CD14-positive monocyte (primary cell): Measurements from ENCODE around the gene ROBO2. TPM values are rescaled to one million over a fixed set of nuclear protein-coding genes. Genes with fewer than 3 reads are reported as not detected.

Experiments
- DNase-seq, 3 donors: peaks; one replicate each; pipeline ENCODE4 v3.0.0-alpha.2; 2011 to 2022
- H2AFZ ChIP-seq: 2 replicates; pipeline ENCODE4 v1.6.0; 2012; ENCODE audit warnings: mild to moderate bottlenecking, low read depth, low read length, inconsistent platforms; ENCODE audit not compliant: insufficient read depth, poor library complexity, severe bottlenecking
- H3K27ac ChIP-seq, 2 donors: 1 replicate in 1 of 2; 2 replicates in 1 of 2; pipeline ENCODE4 v1.5.1; 2012 to 2013; ENCODE audit warnings: low read length in 2 of 2, control low read depth in 1 of 2, inconsistent platforms in 1 of 2, low read depth in 1 of 2, mild to moderate bottlenecking in 1 of 2
- H3K27me3 ChIP-seq, 2 donors: one replicate each; pipeline versions ENCODE4 v1.6.0 to v1.6.1; 2011 to 2013; ENCODE audit warnings: low read length in 2 of 2; ENCODE audit not compliant: control insufficient read depth in 2 of 2, insufficient read depth in 2 of 2
- H3K36me3 ChIP-seq, 2 donors: replicated peaks in 1 of 2; 1 replicate in 1 of 2; 2 replicates in 1 of 2; pipeline versions ENCODE4 v1.5.1 to v1.6.1; 2012 to 2013; ENCODE audit warnings: low read length in 2 of 2, control low read depth in 1 of 2, inconsistent platforms in 1 of 2, mild to moderate bottlenecking in 1 of 2; ENCODE audit not compliant: insufficient read depth in 2 of 2, control insufficient read depth in 1 of 2
- H3K4me1 ChIP-seq, 2 donors: 1 replicate in 1 of 2; 2 replicates in 1 of 2; pipeline versions ENCODE4 v1.5.1 to v1.6.1; 2012 to 2013; ENCODE audit warnings: low read length in 2 of 2, control low read depth in 1 of 2, inconsistent platforms in 1 of 2, mild to moderate bottlenecking in 1 of 2, moderate library complexity in 1 of 2; ENCODE audit not compliant: insufficient read depth in 2 of 2, control insufficient read depth in 1 of 2
- H3K4me2 ChIP-seq: replicated peaks from 2 replicates; pipeline ENCODE3; 2012; ENCODE audit warnings: low read length, moderate library complexity, mild to moderate bottlenecking; ENCODE audit not compliant: poor library complexity, severe bottlenecking; ENCODE audit errors: extremely low read depth
- H3K4me3 ChIP-seq, 3 experiments: fragments of 200-600 bp in 1 of 3; sonication (generic) in 1 of 3; replicated peaks in 1 of 3; 1 replicate in 2 of 3; 2 replicates in 1 of 3; pipeline ENCODE4 v1.5.1; 2011 to 2013; ENCODE audit warnings: low read length in 3 of 3, mild to moderate bottlenecking in 3 of 3, control low read depth in 2 of 3, low read depth in 2 of 3, inconsistent platforms in 1 of 3, moderate library complexity in 1 of 3
- H3K79me2 ChIP-seq: 2 replicates; pipeline ENCODE4 v1.6.0; 2012; ENCODE audit warnings: mild to moderate bottlenecking, control low read depth, inconsistent platforms, low read length, moderate library complexity; ENCODE audit not compliant: insufficient read depth
- H3K9ac ChIP-seq: 2 replicates; pipeline ENCODE4 v1.6.0; 2017; ENCODE audit warnings: low read length, mild to moderate bottlenecking; ENCODE audit not compliant: insufficient read depth, poor library complexity, severe bottlenecking
- H3K9me3 ChIP-seq, 2 donors: replicated peaks in 1 of 2; 1 replicate in 1 of 2; 2 replicates in 1 of 2; pipeline versions ENCODE4 v1.5.1 to v1.6.1; 2012 to 2013; ENCODE audit warnings: low read length in 2 of 2, control low read depth in 1 of 2; ENCODE audit not compliant: control insufficient read depth in 1 of 2, insufficient read depth in 1 of 2
- H4K20me1 ChIP-seq: 2 replicates; pipeline ENCODE4 v1.6.0; 2012; ENCODE audit warnings: mild to moderate bottlenecking, low read length, control low read depth, moderate library complexity; ENCODE audit not compliant: insufficient read depth
- H3K27ac Mint-ChIP-seq, 7 donors: one replicate each; pipeline ENCODE4 v1.8.0; 2020; ENCODE audit warnings: mild to moderate bottlenecking in 7 of 7, mixed read lengths in 7 of 7, moderate library complexity in 6 of 7, inconsistent platforms in 2 of 7
- H3K27me3 Mint-ChIP-seq, 3 donors: one replicate each; pipeline ENCODE4 v1.8.0; 2021 to 2022; ENCODE audit warnings: low read depth in 3 of 3, mild to moderate bottlenecking in 3 of 3, mixed read lengths in 3 of 3, moderate library complexity in 3 of 3, inconsistent platforms in 1 of 3
- H3K36me3 Mint-ChIP-seq, 2 donors: one replicate each; pipeline ENCODE4 v1.8.0; 2020; ENCODE audit warnings: mixed read lengths in 2 of 2, inconsistent platforms in 1 of 2, mild to moderate bottlenecking in 1 of 2
- H3K4me1 Mint-ChIP-seq: one replicate; pipeline ENCODE4 v1.8.0; 2020; ENCODE audit warnings: mild to moderate bottlenecking, mixed read lengths
- H3K4me3 Mint-ChIP-seq, 2 donors: one replicate each; pipeline ENCODE4 v1.8.0; 2020; ENCODE audit warnings: mild to moderate bottlenecking in 2 of 2, mixed read lengths in 2 of 2, moderate library complexity in 1 of 2
- H3K9me3 Mint-ChIP-seq, 7 donors: one replicate each; pipeline ENCODE4 v1.8.0; 2020 to 2022; ENCODE audit warnings: mixed read lengths in 7 of 7, mild to moderate bottlenecking in 6 of 7, moderate library complexity in 6 of 7, inconsistent platforms in 2 of 7
- WGBS: methylation state at CpG from one replicate; pipeline ENCODE4 v1.1.5; 2013; ENCODE audit warnings: missing lambda C conversion rate; ENCODE audit not compliant: insufficient coverage; 5-methylcytosine and 5-hydroxymethylcytosine counted together
- intact Hi-C, 2 donors: fragments of 100-400 bp; cut with micrococcal nuclease; formaldehyde crosslinking; loops; one replicate each; pipeline versions ENCODE4 v1.15.0 to v1.15.1; 2023
- polyA plus RNA-seq, 3 donors: library from polyadenylated mRNA; depleted of rRNA in 1 of 3; unstranded in 2 of 3; stranded (reverse) in 1 of 3; fragments of 300-500 nt in 2 of 3; fragments of >200 nt in 1 of 3; fragmentation: Illumina TruSeq in 2 of 3; gene quantifications; 1 replicate in 2 of 3; 2 replicates in 1 of 3; pipeline ENCODE4 v1.2.3, GENCODE V29; 2012 to 2021
- TF ChIP-seq, protein P1 (sequence below): fragments of 200-600 bp; IDR thresholded peaks from one replicate; pipeline ENCODE4 v1.8.0; 2022; ENCODE audit warnings: antibody characterized with exemption, mild to moderate bottlenecking

The ROBO2 gene
- polyA plus RNA-seq, 3 donors: not detected

DNA sequence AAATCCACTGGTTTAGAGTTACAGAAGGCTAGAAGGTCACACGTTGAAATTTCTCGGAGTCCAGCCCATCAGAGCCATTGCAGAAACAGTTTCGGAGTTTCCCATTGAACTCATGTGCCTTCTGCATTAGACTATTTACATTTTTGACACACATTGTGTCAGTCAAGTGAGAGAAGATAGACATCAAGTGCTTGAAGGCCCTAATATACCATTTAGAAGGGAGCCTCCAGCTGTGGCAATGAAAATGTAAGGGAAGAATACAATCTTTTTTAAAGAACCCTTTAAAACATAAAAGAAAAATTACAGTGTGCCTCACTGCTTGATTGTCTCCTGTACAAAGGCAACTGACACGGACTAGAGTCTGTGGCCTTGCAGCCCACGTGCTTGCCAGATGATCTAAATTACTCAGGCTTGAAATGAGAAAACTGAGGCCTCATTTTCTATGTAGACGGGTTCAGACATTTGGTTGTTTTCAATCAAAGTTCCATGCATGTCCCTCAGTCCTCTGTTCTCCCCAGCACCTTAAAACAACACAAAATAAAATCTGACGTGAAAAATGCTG is 650.5 kb downstream of the ROBO2 start:
- intact Hi-C loops: no loop called here
- no peak overlapping the region for H3K9ac ChIP-seq
- Mint-ChIP-seq H3K9me3 (peaks cover 0 to 4% (median 0%) of the 10 kb centered on the region in 7 donors), H3K4me3 (no peak overlapping the region), H3K27me3 (no peaks in the 10 kb centered on the region), H3K36me3 (no peaks in the 10 kb centered on the region), H3K4me1 (no peaks in the 10 kb centered on the region), H3K27ac (no peak overlapping the region)
- no peak for DNase-seq
- H3K79me2 ChIP-seq: no peaks in the 10 kb centered on the region
- no peaks in the 10 kb centered on the region for H4K20me1 ChIP-seq
- H2AFZ ChIP-seq: no peak overlapping the region
- no peaks in the 10 kb centered on the region for H3K27me3 ChIP-seq
- H3K4me2 ChIP-seq: no peak overlapping the region
- H3K4me3 ChIP-seq: no peak overlapping the region
- WGBS: 60% methylated on average over 3 of the region's 7 CpGs
- peaks cover 0 to 3% of the 10 kb centered on the region in 2 donors for H3K9me3 ChIP-seq
- no peak overlapping the region for H3K27ac ChIP-seq
- no peaks in the 10 kb centered on the region for H3K36me3 ChIP-seq
- TF ChIP-seq, protein P1, sequence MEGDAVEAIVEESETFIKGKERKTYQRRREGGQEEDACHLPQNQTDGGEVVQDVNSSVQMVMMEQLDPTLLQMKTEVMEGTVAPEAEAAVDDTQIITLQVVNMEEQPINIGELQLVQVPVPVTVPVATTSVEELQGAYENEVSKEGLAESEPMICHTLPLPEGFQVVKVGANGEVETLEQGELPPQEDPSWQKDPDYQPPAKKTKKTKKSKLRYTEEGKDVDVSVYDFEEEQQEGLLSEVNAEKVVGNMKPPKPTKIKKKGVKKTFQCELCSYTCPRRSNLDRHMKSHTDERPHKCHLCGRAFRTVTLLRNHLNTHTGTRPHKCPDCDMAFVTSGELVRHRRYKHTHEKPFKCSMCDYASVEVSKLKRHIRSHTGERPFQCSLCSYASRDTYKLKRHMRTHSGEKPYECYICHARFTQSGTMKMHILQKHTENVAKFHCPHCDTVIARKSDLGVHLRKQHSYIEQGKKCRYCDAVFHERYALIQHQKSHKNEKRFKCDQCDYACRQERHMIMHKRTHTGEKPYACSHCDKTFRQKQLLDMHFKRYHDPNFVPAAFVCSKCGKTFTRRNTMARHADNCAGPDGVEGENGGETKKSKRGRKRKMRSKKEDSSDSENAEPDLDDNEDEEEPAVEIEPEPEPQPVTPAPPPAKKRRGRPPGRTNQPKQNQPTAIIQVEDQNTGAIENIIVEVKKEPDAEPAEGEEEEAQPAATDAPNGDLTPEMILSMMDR: no peak
- no peaks in the 10 kb centered on the region for H3K4me1 ChIP-seq

DNA sequence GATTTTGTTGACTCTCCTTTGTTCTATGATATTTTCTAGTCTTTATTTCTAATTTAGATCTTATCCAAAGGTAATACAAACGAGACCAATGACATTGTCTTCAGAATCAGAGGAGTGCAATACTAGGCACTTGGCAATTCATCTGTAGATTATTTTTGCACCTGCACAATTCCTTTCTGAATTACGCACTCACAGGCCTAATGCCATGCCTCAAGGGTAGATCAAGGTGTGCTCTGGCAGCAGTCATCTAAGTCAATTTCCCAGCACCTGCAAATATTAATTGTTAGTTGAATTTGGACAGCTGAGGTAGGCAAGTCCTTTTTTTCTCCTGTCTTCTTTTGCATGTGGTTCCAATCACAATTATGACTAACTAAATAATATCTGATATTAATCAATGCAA is 653.2 kb downstream of the ROBO2 start:
- no peak for DNase-seq
- Histone ChIP-seq H3K27ac (no peak overlapping the region), H2AFZ (no peak overlapping the region), H3K4me2 (no peak overlapping the region), H3K79me2 (no peaks in the 10 kb centered on the region), H3K9ac (no peak overlapping the region), H3K9me3 (peaks cover 0 to 6% of the 10 kb centered on the region in 2 donors), H3K27me3 (no peaks in the 10 kb centered on the region), H3K4me3 (no peak overlapping the region), H3K36me3 (no peaks in the 10 kb centered on the region), H3K4me1 (no peaks in the 10 kb centered on the region), H4K20me1 (no peaks in the 10 kb centered on the region)
- TF ChIP-seq, protein P1: no peak
- intact Hi-C loops: no loop called here
- H3K27me3 Mint-ChIP-seq: no peaks in the 10 kb centered on the region
- H3K4me3 Mint-ChIP-seq: no peak overlapping the region
- peaks cover 0 to 4% (median 2%) of the 10 kb centered on the region in 7 donors for H3K9me3 Mint-ChIP-seq
- no peak overlapping the region for H3K27ac Mint-ChIP-seq
- H3K36me3 Mint-ChIP-seq: no peaks in the 10 kb centered on the region
- no peaks in the 10 kb centered on the region for H3K4me1 Mint-ChIP-seq
- WGBS: no CpG with 5 or more reads among the region's 2 CpGs
